ENCODE data around the gene CLCN1. TPM values are rescaled to one million over a fixed set of nuclear protein-coding genes. Genes with fewer than 3 reads are reported as not detected.

The CLCN1 gene
- total RNA-seq, 2 donors from 2014 or later = not detected

DNA sequence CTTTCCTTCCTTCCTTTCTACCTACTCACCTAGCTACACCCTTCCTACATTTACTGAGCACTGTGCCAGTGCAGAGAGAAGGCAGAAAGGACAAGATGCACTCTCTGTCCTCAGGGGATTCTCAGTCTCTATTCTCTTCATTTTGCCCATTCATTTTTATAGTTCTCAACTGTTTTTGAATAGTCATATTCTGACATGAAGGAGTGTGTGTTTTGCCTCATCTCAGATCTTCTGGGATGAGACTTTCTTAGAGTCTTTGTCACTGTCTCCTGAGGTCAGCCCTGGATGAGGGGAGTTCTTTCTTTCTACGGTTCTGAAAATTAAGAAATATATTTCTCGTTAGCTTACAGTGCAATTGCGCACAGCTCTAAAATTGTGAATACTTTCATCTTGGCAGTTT, 21.3 kb downstream of the CLCN1 start:
- Histone ChIP-seq H3K36me3 (replicated peaks in 1 of 2; ENCODE audit: insufficient read depth in 1 of 2, low read depth in 2 of 2) (no peaks in the 10 kb centered on the region), H3K4me1 (no peaks in the 10 kb centered on the region), H3K27me3 (no peaks in the 10 kb centered on the region), H3K27ac (no peak overlapping the region), H3K4me3 (no peak overlapping the region), H3K9me3 (no peaks in the 10 kb centered on the region)
- WGBS, 2 donors = 81 to 85% methylated on average over 3 of the region's 3 CpGs
- intact Hi-C loops (cut with DNase I) = no loop called here
- DNase-seq (no peak), ATAC-seq (no peak)
- TF ChIP-seq, protein P1, sequence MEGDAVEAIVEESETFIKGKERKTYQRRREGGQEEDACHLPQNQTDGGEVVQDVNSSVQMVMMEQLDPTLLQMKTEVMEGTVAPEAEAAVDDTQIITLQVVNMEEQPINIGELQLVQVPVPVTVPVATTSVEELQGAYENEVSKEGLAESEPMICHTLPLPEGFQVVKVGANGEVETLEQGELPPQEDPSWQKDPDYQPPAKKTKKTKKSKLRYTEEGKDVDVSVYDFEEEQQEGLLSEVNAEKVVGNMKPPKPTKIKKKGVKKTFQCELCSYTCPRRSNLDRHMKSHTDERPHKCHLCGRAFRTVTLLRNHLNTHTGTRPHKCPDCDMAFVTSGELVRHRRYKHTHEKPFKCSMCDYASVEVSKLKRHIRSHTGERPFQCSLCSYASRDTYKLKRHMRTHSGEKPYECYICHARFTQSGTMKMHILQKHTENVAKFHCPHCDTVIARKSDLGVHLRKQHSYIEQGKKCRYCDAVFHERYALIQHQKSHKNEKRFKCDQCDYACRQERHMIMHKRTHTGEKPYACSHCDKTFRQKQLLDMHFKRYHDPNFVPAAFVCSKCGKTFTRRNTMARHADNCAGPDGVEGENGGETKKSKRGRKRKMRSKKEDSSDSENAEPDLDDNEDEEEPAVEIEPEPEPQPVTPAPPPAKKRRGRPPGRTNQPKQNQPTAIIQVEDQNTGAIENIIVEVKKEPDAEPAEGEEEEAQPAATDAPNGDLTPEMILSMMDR (IDR thresholded peaks at IDR 0.05) = no peak
- no peak for TF ChIP-seq POLR2A (IDR thresholded peaks at IDR 0.05)

DNA sequence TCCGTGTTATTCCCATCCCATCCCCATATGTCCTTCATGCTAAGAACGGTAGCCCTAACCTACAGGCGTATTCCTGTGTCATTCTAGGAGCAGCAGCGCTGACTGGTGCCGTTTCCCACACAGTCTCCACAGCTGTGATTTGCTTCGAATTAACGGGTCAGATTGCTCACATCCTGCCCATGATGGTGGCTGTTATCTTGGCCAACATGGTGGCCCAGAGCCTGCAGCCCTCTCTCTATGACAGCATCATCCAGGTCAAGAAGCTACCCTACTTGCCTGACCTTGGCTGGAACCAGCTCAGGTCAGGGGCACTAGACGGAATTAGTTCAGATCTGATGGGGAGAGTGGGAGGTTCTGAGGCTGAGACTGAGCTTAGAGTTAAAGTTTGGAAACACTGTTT, 25.9 kb downstream of the CLCN1 start:
- DNase-seq = no peak
- Histone ChIP-seq H3K9me3 (no peaks in the 10 kb centered on the region), H3K27me3 (no peaks in the 10 kb centered on the region), H3K36me3 (replicated peaks in 1 of 2; ENCODE audit: insufficient read depth in 1 of 2, low read depth in 2 of 2) (no peaks in the 10 kb centered on the region), H3K4me1 (no peaks in the 10 kb centered on the region), H3K4me3 (no peak overlapping the region), H3K27ac (no peak overlapping the region)
- TF ChIP-seq, protein P1 (IDR thresholded peaks at IDR 0.05) = no peak
- TF ChIP-seq POLR2A (IDR thresholded peaks at IDR 0.05) = no peak
- WGBS, 2 donors = 83 to 86% methylated on average over 8 of the region's 8 CpGs
- intact Hi-C loops (cut with DNase I) = no loop called here
- no peak for ATAC-seq

DNA sequence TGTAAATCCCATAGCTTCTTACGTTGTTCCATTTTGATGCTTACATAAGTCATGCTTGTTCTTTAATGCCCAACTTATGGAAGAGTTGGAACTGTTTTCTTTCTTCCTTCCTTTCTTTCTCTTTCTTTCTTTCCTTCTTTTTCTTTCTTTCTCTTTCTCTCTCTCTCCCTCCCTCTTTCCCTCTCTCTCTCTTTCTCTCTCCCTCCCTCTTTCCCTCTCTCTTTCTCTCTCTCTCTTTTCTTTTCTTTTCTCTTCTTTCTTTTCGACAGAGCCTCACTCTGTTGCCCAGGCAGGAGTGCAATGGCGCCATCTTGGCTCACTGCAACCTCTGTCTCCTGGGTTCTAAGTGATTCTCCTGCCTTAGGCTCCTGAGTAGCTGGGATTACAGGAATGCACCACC, 27.7 kb downstream of the CLCN1 start:
- WGBS, 2 donors = 57 to 85% methylated on average over 3 of the region's 3 CpGs
- Histone ChIP-seq H3K9me3 (no peaks in the 10 kb centered on the region), H3K36me3 (replicated peaks in 1 of 2; ENCODE audit: insufficient read depth in 1 of 2, low read depth in 2 of 2) (no peaks in the 10 kb centered on the region), H3K27me3 (no peaks in the 10 kb centered on the region), H3K4me1 (no peaks in the 10 kb centered on the region), H3K27ac (no peak overlapping the region), H3K4me3 (no peak overlapping the region)
- intact Hi-C loops (cut with DNase I) = no loop called here
- ATAC-seq (no peak), DNase-seq (no peak)
- no peak for TF ChIP-seq POLR2A (IDR thresholded peaks at IDR 0.05)
- TF ChIP-seq, protein P1 (IDR thresholded peaks at IDR 0.05) = no peak

DNA sequence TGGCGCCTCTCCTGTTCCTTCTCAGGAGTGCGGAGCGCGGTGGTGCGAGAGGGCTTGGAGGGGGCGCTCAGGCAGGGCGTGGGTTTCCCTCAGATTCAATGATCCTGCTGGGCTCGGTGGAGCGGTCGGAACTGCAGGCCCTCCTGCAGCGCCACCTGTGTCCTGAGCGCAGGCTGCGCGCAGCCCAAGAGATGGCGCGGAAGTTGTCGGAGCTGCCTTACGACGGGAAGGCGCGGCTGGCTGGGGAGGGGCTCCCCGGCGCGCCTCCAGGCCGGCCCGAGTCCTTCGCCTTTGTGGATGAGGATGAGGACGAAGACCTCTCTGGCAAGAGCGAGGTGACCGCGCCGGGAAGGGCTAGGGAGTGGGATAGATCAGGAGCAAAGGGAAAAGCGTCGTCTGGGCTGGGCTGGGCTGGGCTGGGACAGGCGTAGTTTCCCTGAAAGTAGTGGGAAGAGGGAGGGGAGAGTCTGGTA, 29.6 kb downstream of the CLCN1 start:
- intact Hi-C loops (cut with DNase I) = no loop called here
- Histone ChIP-seq H3K4me1 (no peaks in the 10 kb centered on the region), H3K27ac (no peak overlapping the region), H3K36me3 (replicated peaks in 1 of 2; ENCODE audit: insufficient read depth in 1 of 2, low read depth in 2 of 2) (no peaks in the 10 kb centered on the region), H3K9me3 (no peaks in the 10 kb centered on the region), H3K4me3 (no peak overlapping the region), H3K27me3 (no peaks in the 10 kb centered on the region)
- 6 to 9% methylated on average over 29 to 35 of the region's 35 CpGs for WGBS, 2 donors
- TF ChIP-seq, protein P1 (IDR thresholded peaks at IDR 0.05) = peak; percentile 22 to 52 (median 47)
- TF ChIP-seq POLR2A (IDR thresholded peaks at IDR 0.05) = no peak
- DNase-seq = peak; percentile 31 to 59 (median 45)
- peak; percentile 72 for ATAC-seq

DNA sequence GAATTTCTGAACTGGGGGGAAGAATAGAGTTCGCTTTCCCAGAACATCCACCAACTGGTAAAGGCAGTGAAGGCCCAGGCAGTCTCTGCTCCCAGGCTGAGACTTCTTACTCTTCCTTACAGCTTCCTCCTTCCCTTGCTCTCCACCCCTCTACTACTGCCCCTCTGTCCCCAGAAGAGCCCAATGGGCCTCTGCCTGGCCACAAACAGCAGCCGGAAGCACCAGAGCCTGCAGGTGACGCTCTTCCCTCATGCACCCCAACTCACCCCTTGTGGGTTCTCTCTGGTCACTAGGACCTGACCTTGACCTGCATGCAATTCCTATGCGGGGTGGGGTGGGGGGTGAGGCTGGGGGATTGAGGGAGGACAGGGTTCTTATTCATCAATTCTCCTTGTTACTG, 30.1 kb downstream of the CLCN1 start:
- intact Hi-C loops (cut with DNase I) = no loop called here
- 54 to 66% methylated on average over 4 of the region's 4 CpGs for WGBS, 2 donors
- no peaks in the 10 kb centered on the region for H3K9me3 ChIP-seq
- no peak overlapping the region for H3K27ac ChIP-seq
- no peaks in the 10 kb centered on the region for H3K4me1 ChIP-seq
- TF ChIP-seq, protein P1 (IDR thresholded peaks at IDR 0.05) = no peak
- TF ChIP-seq POLR2A (IDR thresholded peaks at IDR 0.05) = no peak
- no peaks in the 10 kb centered on the region for H3K27me3 ChIP-seq
- no peak for ATAC-seq
- no peaks in the 10 kb centered on the region for H3K36me3 ChIP-seq (replicated peaks in 1 of 2; ENCODE audit: insufficient read depth in 1 of 2, low read depth in 2 of 2)
- no peak for DNase-seq
- H3K4me3 ChIP-seq = no peak overlapping the region
